Measurements from ENCODE around the gene BBS12. TPM values are rescaled to one million over a fixed set of nuclear protein-coding genes. Genes with fewer than 3 reads are reported as not detected.

BBS12 gene
- total RNA-seq, 2 experiments from 2014 or later = 1.3 to 1.4 TPM

- Mint-ChIP-seq H3K4me1 (ENCODE audit: low read depth) (peaks cover 25% of the 10 kb centered on the region), H3K27ac (no peak overlapping the region), H3K9me3 (ENCODE audit: insufficient read depth) (no peaks in the 10 kb centered on the region), H3K27me3 (ENCODE audit: low read depth) (peaks cover 2% of the 10 kb centered on the region), H3K4me3 (no peak overlapping the region), H3K36me3 (ENCODE audit: low read depth) (no peaks in the 10 kb centered on the region)
- no peak for DNase-seq
- ChIA-PET POLR2A (no interaction called here), CTCF (interaction anchor here (3.7 kb wide), 1 partner anchor 9 kb away, joined by 18 read pairs; no protein-coding TSS in a partner anchor)
- ATAC-seq = no peak
These were observed 34.4 kb downstream of the BBS12 start for GRCh38 chr4:122766950-122767349.

DNA sequence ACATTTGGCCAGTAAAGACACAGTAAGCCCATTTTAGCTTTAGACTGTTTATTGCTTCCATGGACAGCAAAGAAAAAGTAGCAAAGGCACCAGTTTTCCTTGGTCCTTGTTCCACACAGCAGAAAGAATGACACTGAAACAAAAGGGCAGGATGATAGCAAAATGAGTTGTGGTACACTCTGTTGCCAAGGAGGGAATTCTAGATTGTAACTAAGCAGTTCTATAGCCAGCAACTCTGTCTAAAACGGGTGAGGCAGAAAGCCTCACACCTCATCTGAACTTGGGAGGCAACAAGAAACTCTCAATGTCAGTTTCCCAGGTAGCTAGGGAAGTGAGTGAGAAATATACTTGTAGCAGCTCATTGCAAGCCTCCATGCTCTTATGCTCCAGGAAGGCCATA, 39.2 kb downstream of the BBS12 start:
- CTCF ChIA-PET = no interaction called here
- POLR2A ChIA-PET = no interaction called here
- no peak for ATAC-seq

GRCh38 chr4:122772311-122772710, 39.8 kb downstream of the BBS12 start:
- no peak for ATAC-seq
- Mint-ChIP-seq H3K27me3 (ENCODE audit: low read depth) (peaks cover 9% of the 10 kb centered on the region), H3K27ac (no peak overlapping the region), H3K4me3 (no peak overlapping the region), H3K4me1 (ENCODE audit: low read depth) (no peaks in the 10 kb centered on the region), H3K9me3 (ENCODE audit: insufficient read depth) (no peaks in the 10 kb centered on the region), H3K36me3 (ENCODE audit: low read depth) (no peaks in the 10 kb centered on the region)
- DNase-seq = no peak
- CTCF ChIA-PET = no interaction called here
- POLR2A ChIA-PET = no interaction called here

More for the DNA sequence above, 39.2 kb downstream of the BBS12 start:
- Mint-ChIP-seq H3K27ac (no peak overlapping the region), H3K4me1 (ENCODE audit: low read depth) (no peaks in the 10 kb centered on the region), H3K27me3 (ENCODE audit: low read depth) (peaks cover 9% of the 10 kb centered on the region), H3K4me3 (no peak overlapping the region), H3K9me3 (ENCODE audit: insufficient read depth) (no peaks in the 10 kb centered on the region), H3K36me3 (ENCODE audit: low read depth) (no peaks in the 10 kb centered on the region)
- no peak for DNase-seq

GRCh38 chr4:122772986-122773385, 40.5 kb downstream of the BBS12 start:
- H3K36me3 Mint-ChIP-seq (ENCODE audit: low read depth) = no peaks in the 10 kb centered on the region
- H3K4me3 Mint-ChIP-seq = no peak overlapping the region
- no peak overlapping the region for H3K27ac Mint-ChIP-seq
- no peak for ATAC-seq
- H3K4me1 Mint-ChIP-seq (ENCODE audit: low read depth) = no peaks in the 10 kb centered on the region
- ChIA-PET CTCF (interaction anchor here (0.9 to 1.1 kb wide), 2 partner anchors 15 to 16 kb away, joined by 3 read pairs; no protein-coding TSS in a partner anchor), POLR2A (no interaction called here)
- H3K9me3 Mint-ChIP-seq (ENCODE audit: insufficient read depth) = no peaks in the 10 kb centered on the region
- DNase-seq = no peak
- peaks cover 9% of the 10 kb centered on the region for H3K27me3 Mint-ChIP-seq (ENCODE audit: low read depth)

DNA sequence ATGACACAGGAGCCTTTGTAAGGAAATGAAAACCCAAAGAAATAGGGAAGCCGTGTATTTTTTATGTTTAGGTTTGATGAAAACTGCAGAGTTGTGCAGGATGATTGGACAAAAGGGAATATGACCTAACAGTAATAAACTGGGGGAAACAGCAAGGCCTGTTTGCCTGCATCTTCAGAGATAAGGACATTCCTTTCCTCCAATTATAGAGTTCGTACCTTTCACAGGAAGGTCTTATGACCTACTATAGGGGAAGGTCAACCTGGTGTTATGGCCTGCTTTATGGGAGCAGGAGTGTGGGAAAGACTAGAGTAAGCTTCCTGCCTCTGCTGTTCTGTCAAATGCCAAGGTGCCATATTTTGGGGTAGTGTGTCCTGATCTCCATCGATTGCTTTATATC, 42.5 kb downstream of the BBS12 start:
- CTCF ChIA-PET = no interaction called here
- no peaks in the 10 kb centered on the region for H3K4me1 Mint-ChIP-seq (ENCODE audit: low read depth)
- ATAC-seq (no peak), DNase-seq (no peak)
- POLR2A ChIA-PET = no interaction called here
- no peak overlapping the region for H3K4me3 Mint-ChIP-seq
- no peaks in the 10 kb centered on the region for H3K36me3 Mint-ChIP-seq (ENCODE audit: low read depth)
- peaks cover 11% of the 10 kb centered on the region for H3K27me3 Mint-ChIP-seq (ENCODE audit: low read depth)
- H3K9me3 Mint-ChIP-seq (ENCODE audit: insufficient read depth) = no peaks in the 10 kb centered on the region
- H3K27ac Mint-ChIP-seq = no peak overlapping the region

DNA sequence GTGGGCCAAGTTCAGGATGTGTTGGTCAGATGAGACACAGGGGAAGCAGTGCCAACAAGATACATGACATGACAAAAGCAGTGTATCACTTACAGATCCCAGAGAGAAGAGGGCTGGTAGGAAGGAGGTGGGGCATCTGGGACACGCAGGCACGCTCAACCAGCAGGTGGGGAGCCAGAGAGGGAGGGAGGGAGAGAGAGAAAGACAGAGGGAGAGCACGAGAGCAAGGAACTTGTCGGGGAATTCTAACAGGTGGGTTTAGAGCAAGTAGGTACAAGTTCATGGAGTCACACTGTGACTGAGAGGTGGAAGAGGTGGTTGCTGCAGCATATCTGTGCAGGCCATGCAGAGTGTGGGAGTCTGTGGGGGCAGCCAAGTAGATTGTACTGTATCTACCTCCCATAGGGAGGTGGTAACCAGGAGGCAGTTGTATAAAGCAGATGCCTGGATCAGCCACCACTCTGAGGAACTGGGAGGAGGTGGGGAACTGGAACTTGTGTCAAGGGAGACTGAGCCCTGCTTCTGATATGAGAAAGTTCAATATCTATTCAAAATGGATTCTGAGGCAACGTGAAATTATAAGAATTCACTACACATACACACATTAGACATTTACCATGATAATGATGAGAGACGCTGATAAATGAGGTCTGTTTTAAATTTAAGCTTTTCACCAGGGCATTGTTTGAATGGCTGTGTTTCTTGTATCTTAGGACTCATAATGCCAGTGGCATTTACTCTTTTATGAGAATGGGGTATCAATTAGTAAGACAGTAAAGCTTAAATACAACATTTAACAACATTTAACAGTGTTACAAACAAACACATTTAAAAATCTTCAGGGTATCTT, 43.7 kb downstream of the BBS12 start:
- Mint-ChIP-seq H3K27ac (no peak overlapping the region), H3K36me3 (ENCODE audit: low read depth) (no peaks in the 10 kb centered on the region), H3K27me3 (ENCODE audit: low read depth) (peaks cover 11% of the 10 kb centered on the region), H3K4me3 (no peak overlapping the region), H3K4me1 (ENCODE audit: low read depth) (no peaks in the 10 kb centered on the region), H3K9me3 (ENCODE audit: insufficient read depth) (no peaks in the 10 kb centered on the region)
- DNase-seq = no peak
- ChIA-PET CTCF (interaction anchor here (1.2 kb wide), 1 partner anchor 18 kb away, joined by 4 read pairs; no protein-coding TSS in a partner anchor), POLR2A (no interaction called here)
- no peak for ATAC-seq

GRCh38 chr4:122776916-122777315, 44.4 kb downstream of the BBS12 start:
- Mint-ChIP-seq H3K36me3 (ENCODE audit: low read depth) (no peaks in the 10 kb centered on the region), H3K27me3 (ENCODE audit: low read depth) (peaks cover 15% of the 10 kb centered on the region), H3K4me1 (ENCODE audit: low read depth) (no peaks in the 10 kb centered on the region), H3K4me3 (no peak overlapping the region), H3K27ac (no peak overlapping the region), H3K9me3 (ENCODE audit: insufficient read depth) (no peaks in the 10 kb centered on the region)
- ATAC-seq = no peak
- no peak for DNase-seq
- ChIA-PET POLR2A (no interaction called here), CTCF (interaction anchor here (1.2 kb wide), 1 partner anchor 19 kb away, joined by 4 read pairs; no protein-coding TSS in a partner anchor)

- Mint-ChIP-seq H3K27ac (no peak overlapping the region), H3K9me3 (ENCODE audit: insufficient read depth) (no peaks in the 10 kb centered on the region), H3K4me3 (no peak overlapping the region), H3K4me1 (ENCODE audit: low read depth) (no peaks in the 10 kb centered on the region), H3K36me3 (ENCODE audit: low read depth) (no peaks in the 10 kb centered on the region), H3K27me3 (ENCODE audit: low read depth) (peaks cover 12% of the 10 kb centered on the region)
- CTCF ChIA-PET = no interaction called here
- DNase-seq = no peak
- POLR2A ChIA-PET = no interaction called here
- no peak for ATAC-seq
These were observed 45.6 kb downstream of the BBS12 start for GRCh38 chr4:122777846-122778673.

DNA sequence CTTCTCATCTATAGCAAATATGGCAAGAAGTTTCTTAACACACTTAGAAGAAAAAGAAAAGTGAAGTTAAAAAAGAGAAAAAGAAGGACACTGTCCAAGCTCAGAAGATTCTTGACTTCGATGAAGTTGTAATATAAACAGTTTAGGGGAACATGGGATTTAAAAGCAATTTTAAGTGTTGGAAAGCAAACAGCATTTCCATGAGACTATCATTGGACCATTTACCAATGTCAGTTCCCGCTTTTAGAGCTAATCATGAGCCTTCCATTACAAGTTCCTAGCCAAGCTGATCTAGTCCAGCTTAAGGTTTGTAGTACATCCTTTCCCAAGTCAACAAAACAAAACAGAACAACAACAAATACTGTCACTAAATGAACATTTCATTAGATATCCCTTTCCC, 49.0 kb downstream of the BBS12 start:
- peaks cover 21% of the 10 kb centered on the region for H3K4me1 Mint-ChIP-seq (ENCODE audit: low read depth)
- ChIA-PET CTCF (no interaction called here), POLR2A (no interaction called here)
- H3K27me3 Mint-ChIP-seq (ENCODE audit: low read depth) = peaks cover 13% of the 10 kb centered on the region
- no peaks in the 10 kb centered on the region for H3K9me3 Mint-ChIP-seq (ENCODE audit: insufficient read depth)
- H3K4me3 Mint-ChIP-seq = no peak overlapping the region
- no peak for DNase-seq
- H3K36me3 Mint-ChIP-seq (ENCODE audit: low read depth) = no peaks in the 10 kb centered on the region
- no peak for ATAC-seq
- no peak overlapping the region for H3K27ac Mint-ChIP-seq

DNA sequence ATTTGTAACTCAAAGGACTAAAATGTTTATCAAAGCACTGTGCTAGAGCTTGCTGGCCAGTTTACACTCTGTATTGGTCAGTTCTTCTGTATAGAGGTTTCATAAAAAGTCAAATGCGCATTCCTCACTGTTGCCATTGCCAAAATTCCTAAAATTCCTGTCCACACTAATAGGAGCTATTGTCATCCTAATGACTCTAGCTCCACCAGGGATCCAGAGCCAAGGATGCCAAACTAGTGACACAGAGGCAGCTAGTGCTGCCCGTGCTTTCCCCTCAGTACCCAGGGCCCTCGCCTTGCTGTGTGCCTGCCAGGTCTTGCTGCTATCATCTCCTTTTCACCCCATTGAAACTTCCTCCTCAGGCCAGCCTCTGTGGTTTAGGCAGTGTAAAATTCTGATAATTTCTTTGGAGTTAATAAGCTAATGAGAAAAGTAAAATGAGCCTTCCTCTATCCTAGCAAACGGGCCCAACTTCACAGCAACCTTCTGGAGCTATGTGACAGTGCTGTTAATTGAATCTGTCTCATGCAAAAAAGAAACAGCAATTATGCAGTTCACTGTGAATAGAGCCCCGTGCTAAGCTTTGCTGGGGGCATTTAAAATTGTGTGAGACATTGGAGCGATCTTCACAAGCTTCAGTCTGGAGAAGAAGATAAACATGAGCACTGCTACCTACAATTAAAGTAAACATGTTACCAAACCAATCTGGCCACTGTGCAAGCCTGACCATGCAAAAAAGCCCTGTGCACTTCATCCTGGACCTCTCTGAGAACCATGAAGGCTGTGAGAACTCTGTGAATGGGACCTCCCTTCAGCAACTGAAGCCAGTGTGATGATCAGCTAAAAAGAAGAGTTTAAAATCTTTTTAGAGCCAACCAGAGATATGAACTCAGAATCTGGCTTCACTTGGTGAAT, 51.1 kb downstream of the BBS12 start:
- ATAC-seq = no peak
- no peak for DNase-seq
- no peaks in the 10 kb centered on the region for H3K9me3 Mint-ChIP-seq (ENCODE audit: insufficient read depth)
- H3K4me1 Mint-ChIP-seq (ENCODE audit: low read depth) = peaks cover 21% of the 10 kb centered on the region
- CTCF ChIA-PET = interaction anchor here (0.5 to 1.9 kb wide), 2 partner anchors 26 to 1918 kb away, joined by 3 to 6 read pairs; no protein-coding TSS in a partner anchor
- H3K27ac Mint-ChIP-seq = no peak overlapping the region
- H3K36me3 Mint-ChIP-seq (ENCODE audit: low read depth) = no peaks in the 10 kb centered on the region
- POLR2A ChIA-PET = interaction anchor here (1.1 kb wide), 1 partner anchor 16 kb away, joined by 3 read pairs; no protein-coding TSS in a partner anchor
- peaks cover 12% of the 10 kb centered on the region for H3K27me3 Mint-ChIP-seq (ENCODE audit: low read depth)
- no peak overlapping the region for H3K4me3 Mint-ChIP-seq

- no peak overlapping the region for H3K4me3 Mint-ChIP-seq
- H3K36me3 Mint-ChIP-seq (ENCODE audit: low read depth) = no peaks in the 10 kb centered on the region
- H3K9me3 Mint-ChIP-seq (ENCODE audit: insufficient read depth) = no peaks in the 10 kb centered on the region
- CTCF ChIA-PET = interaction anchor here (1.9 kb wide), 1 partner anchor 26 kb away, joined by 6 read pairs; no protein-coding TSS in a partner anchor
- POLR2A ChIA-PET = interaction anchor here (1.1 kb wide), 1 partner anchor 16 kb away, joined by 3 read pairs; no protein-coding TSS in a partner anchor
- DNase-seq (no peak), ATAC-seq (no peak)
- no peak overlapping the region for H3K27ac Mint-ChIP-seq
- peaks cover 21% of the 10 kb centered on the region for H3K4me1 Mint-ChIP-seq (ENCODE audit: low read depth)
- peaks cover 10% of the 10 kb centered on the region for H3K27me3 Mint-ChIP-seq (ENCODE audit: low read depth)
These were observed 51.8 kb downstream of the BBS12 start for GRCh38 chr4:122784261-122784660.
